ENCODE measurements around the gene LOC101059915.

The LOC101059915 gene

GRCh38 chrX:71621603-71622002 lies 45.7 kb upstream of the LOC101059915 start:
- H3K27me3 ChIP-seq (ENCODE audit: insufficient read depth, low read length): no peaks in the 10 kb centered on the region
- no peak overlapping the region for H2BK5ac ChIP-seq (ENCODE audit: insufficient read length, low read length)
- no peak overlapping the region for H3K9ac ChIP-seq (ENCODE audit: extremely low read depth, insufficient read length, low read length)
- no peak overlapping the region for H2AK5ac ChIP-seq (ENCODE audit: insufficient read length, low read length)
- H3K23me2 ChIP-seq (ENCODE audit: insufficient read length, low read depth, low read length, poor library complexity, severe bottlenecking): no peaks in the 10 kb centered on the region
- H3K4me3 Mint-ChIP-seq: no peak overlapping the region
- TF ChIP-seq CTCF (conservative IDR thresholded peaks at IDR 0.05): no peak
- no peak overlapping the region for H2AFZ ChIP-seq (ENCODE audit: low read length)
- no peaks in the 10 kb centered on the region for H3K79me1 ChIP-seq (ENCODE audit: insufficient read depth, low read depth, low read length, poor library complexity, severe bottlenecking)
- H3K9me3 ChIP-seq (ENCODE audit: control insufficient read depth, low read depth, low read length): peaks cover 27% of the 10 kb centered on the region
- peaks cover 2 to 14% of the 10 kb centered on the region in 2 experiments; a peak in 1 of 4 replicates for H3K4me1 Mint-ChIP-seq
- H3K18ac ChIP-seq (ENCODE audit: insufficient read length, low read depth, low read length): no peak overlapping the region
- H3K9me3 Mint-ChIP-seq: peaks cover 64 to 82% of the 10 kb centered on the region in 2 experiments
- H2BK12ac ChIP-seq (ENCODE audit: insufficient read length, low read depth, low read length): no peak overlapping the region
- no peak overlapping the region for H3K14ac ChIP-seq (ENCODE audit: insufficient read depth, low read length)
- H4K5ac ChIP-seq (ENCODE audit: insufficient read length, low read depth, low read length): no peak overlapping the region
- no peak overlapping the region for H3K27ac ChIP-seq (ENCODE audit: insufficient read length, low read depth, low read length)
- no peaks in the 10 kb centered on the region for H3K4me1 ChIP-seq (ENCODE audit: insufficient read depth, low read length)
- H3K79me2 ChIP-seq (ENCODE audit: insufficient read depth, low read length): no peaks in the 10 kb centered on the region
- no peak overlapping the region for H3K4ac ChIP-seq (ENCODE audit: low read depth, low read length)
- no peak overlapping the region for H4K8ac ChIP-seq (replicated peaks; ENCODE audit: insufficient read length, low read depth, low read length)
- no CpG with 5 or more reads among the region's 6 CpGs for WGBS (ENCODE audit: extremely low coverage, insufficient read length, low lambda C conversion rate)
- no peak overlapping the region for H2BK15ac ChIP-seq (ENCODE audit: low read depth, low read length)
- H4K91ac ChIP-seq (ENCODE audit: insufficient read length, low read depth, low read length): no peak overlapping the region
- H4K20me1 ChIP-seq (ENCODE audit: control insufficient read depth, insufficient read depth, insufficient read length): no peaks in the 10 kb centered on the region
- H3K36me3 Mint-ChIP-seq (ENCODE audit: insufficient read depth in 1 of 3, low read depth in 3 of 3): peaks cover 0 to 6% (median 2%) of the 10 kb centered on the region in 3 experiments; a peak in 4 of 7 replicates
- H3K56ac ChIP-seq (ENCODE audit: insufficient read length, low read depth, low read length): no peak overlapping the region
- H2BK120ac ChIP-seq (ENCODE audit: low read depth, low read length, poor library complexity, severe bottlenecking): no peak overlapping the region
- no peak overlapping the region for H3K4me2 ChIP-seq (ENCODE audit: insufficient read depth, insufficient read length, low read length)
- no peak overlapping the region for H2BK20ac ChIP-seq (ENCODE audit: low read depth, low read length, poor library complexity, severe bottlenecking)
- no peak overlapping the region for H3K23ac ChIP-seq (ENCODE audit: insufficient read length, low read depth, low read length)
- H3T11ph ChIP-seq (ENCODE audit: low read length): no peak overlapping the region
- no peak for DNase-seq
- no peaks in the 10 kb centered on the region for H3K27me3 Mint-ChIP-seq (ENCODE audit: low read depth)
- H3K27ac Mint-ChIP-seq: no peak overlapping the region
